Osteocyte (in vitro differentiated cells): ENCODE results near the gene RARG. TPM values are rescaled to one million over a fixed set of nuclear protein-coding genes. Genes with fewer than 3 reads are reported as not detected.
"Not testable (repeated sequence)": the region's sequence is repeated elsewhere in the genome, so short reads cannot be mapped to it uniquely, and the experiment has no call there.

Experiments
- DNase-seq: peaks from one replicate; pipeline ENCODE4 v3.0.0; 2021; ENCODE audit warnings: mixed read lengths; ENCODE audit not compliant: unreplicated experiment; ENCODE audit errors: extremely low spot score
- H3K27ac Mint-ChIP-seq: one replicate; pipeline ENCODE4 v1.8.0; 2021; ENCODE audit warnings: mild to moderate bottlenecking, mixed read lengths; ENCODE audit not compliant: unreplicated experiment
- H3K27me3 Mint-ChIP-seq: one replicate; pipeline ENCODE4 v1.8.0; 2021; ENCODE audit warnings: mixed read lengths; ENCODE audit not compliant: unreplicated experiment
- H3K36me3 Mint-ChIP-seq: one replicate; pipeline ENCODE4 v1.8.0; 2021; ENCODE audit warnings: mixed read lengths; ENCODE audit not compliant: unreplicated experiment
- H3K4me1 Mint-ChIP-seq: one replicate; pipeline ENCODE4 v1.8.0; 2021; ENCODE audit warnings: mixed read lengths; ENCODE audit not compliant: unreplicated experiment
- H3K4me3 Mint-ChIP-seq: one replicate; pipeline ENCODE4 v1.8.0; 2021; ENCODE audit warnings: mild to moderate bottlenecking, moderate library complexity, mixed read lengths; ENCODE audit not compliant: unreplicated experiment
- H3K9me3 Mint-ChIP-seq: one replicate; pipeline ENCODE4 v1.8.0; 2021; ENCODE audit warnings: mixed read lengths; ENCODE audit not compliant: unreplicated experiment
- CTCF ChIP-seq: fragments of 200-600 bp; sonication (generic); IDR thresholded peaks from 2 replicates; pipeline ENCODE4 v1.5.0; 2021; ENCODE audit warnings: antibody characterized with exemption, mild to moderate bottlenecking, moderate library complexity
- total RNA-seq: library from RNA; stranded (reverse); gene quantifications from 2 replicates; pipeline ENCODE4 v1.2.1, GENCODE V29; 2021

RARG gene
- total RNA-seq, 1 donor from 2014 or later, result 31.6 TPM

GRCh38 chr12:53170876-53171724 lies 60.9 kb downstream of the RARG start:
- TF ChIP-seq CTCF, result no peak
- Mint-ChIP-seq H3K27me3 (no peaks in the 10 kb centered on the region), H3K27ac (no peak overlapping the region)

GRCh38 chr12:53170215-53170614 lies 61.8 kb downstream of the RARG start:
- DNase-seq, result peak; percentile 75
- no peak for TF ChIP-seq CTCF
- no peak overlapping the region for H3K27ac Mint-ChIP-seq
- no peaks in the 10 kb centered on the region for H3K27me3 Mint-ChIP-seq
- peaks cover 13% of the 10 kb centered on the region for H3K4me1 Mint-ChIP-seq
- H3K36me3 Mint-ChIP-seq, result peaks cover 26% of the 10 kb centered on the region
- no peaks in the 10 kb centered on the region for H3K9me3 Mint-ChIP-seq
- no peak overlapping the region for H3K4me3 Mint-ChIP-seq

More at GRCh38 chr12:53170876-53171724, 60.9 kb downstream of the RARG start:
- no peak overlapping the region for H3K4me3 Mint-ChIP-seq
- peaks cover 20% of the 10 kb centered on the region for H3K4me1 Mint-ChIP-seq
- H3K36me3 Mint-ChIP-seq, result peaks cover 26% of the 10 kb centered on the region
- H3K9me3 Mint-ChIP-seq, result no peaks in the 10 kb centered on the region
- peak; percentile 76 for DNase-seq

GRCh38 chr12:53169644-53170043 lies 62.4 kb downstream of the RARG start:
- Mint-ChIP-seq H3K9me3 (no peaks in the 10 kb centered on the region), H3K27ac (no peak overlapping the region)
- DNase-seq, result peak; percentile 53

GRCh38 chr12:53166837-53167236 lies 65.2 kb downstream of the RARG start:
- no peaks in the 10 kb centered on the region for H3K4me1 Mint-ChIP-seq
- no peak overlapping the region for H3K4me3 Mint-ChIP-seq
- no peak for TF ChIP-seq CTCF
- no peaks in the 10 kb centered on the region for H3K9me3 Mint-ChIP-seq
- H3K27me3 Mint-ChIP-seq, result no peaks in the 10 kb centered on the region
- peaks cover 35% of the 10 kb centered on the region for H3K36me3 Mint-ChIP-seq
- no peak overlapping the region for H3K27ac Mint-ChIP-seq
- DNase-seq, result no peak

More at GRCh38 chr12:53169644-53170043, 62.4 kb downstream of the RARG start:
- H3K4me3 Mint-ChIP-seq, result no peak overlapping the region
- no peak for TF ChIP-seq CTCF
- H3K4me1 Mint-ChIP-seq, result peaks cover 8% of the 10 kb centered on the region
- H3K27me3 Mint-ChIP-seq, result no peaks in the 10 kb centered on the region
- peaks cover 32% of the 10 kb centered on the region for H3K36me3 Mint-ChIP-seq

- not testable (repeated sequence) for H3K27ac Mint-ChIP-seq, H3K4me3 Mint-ChIP-seq, H3K4me1 Mint-ChIP-seq, DNase-seq, H3K9me3 Mint-ChIP-seq, H3K27me3 Mint-ChIP-seq
- peaks cover 16% of the 10 kb centered on the region for H3K36me3 Mint-ChIP-seq
These were observed 69.0 kb downstream of the RARG start for GRCh38 chr12:53163008-53163407.
